ENCODE results near the gene SUPT5H.

- TF ChIP-seq REST (IDR thresholded peaks at IDR 0.05; ENCODE audit: borderline replicate concordance in 1 of 2, low read depth in 1 of 2, low read length in 2 of 2) = no peak
- TF ChIP-seq ZNF589 (CRISPR knock-in tag; conservative IDR thresholded peaks at IDR 0.05) = no peak
- no peak for TF ChIP-seq ATF3 (CRISPR knock-in tag; IDR thresholded peaks at IDR 0.05)
- no peak for TF ChIP-seq KDM5A (IDR thresholded peaks at IDR 0.05; ENCODE audit: borderline replicate concordance, low read length)
These were observed 79.8 kb downstream of the SUPT5H start for GRCh38 chr19:39525205-39525604.
